ENCODE measurements around the gene TGFBR1. TPM values are rescaled to one million over a fixed set of nuclear protein-coding genes. Genes with fewer than 3 reads are reported as not detected.

TGFBR1 gene
- polyA plus RNA-seq, 1 of the 3 experiments (the other 2 are of a cell fraction): 15.3 TPM

DNA sequence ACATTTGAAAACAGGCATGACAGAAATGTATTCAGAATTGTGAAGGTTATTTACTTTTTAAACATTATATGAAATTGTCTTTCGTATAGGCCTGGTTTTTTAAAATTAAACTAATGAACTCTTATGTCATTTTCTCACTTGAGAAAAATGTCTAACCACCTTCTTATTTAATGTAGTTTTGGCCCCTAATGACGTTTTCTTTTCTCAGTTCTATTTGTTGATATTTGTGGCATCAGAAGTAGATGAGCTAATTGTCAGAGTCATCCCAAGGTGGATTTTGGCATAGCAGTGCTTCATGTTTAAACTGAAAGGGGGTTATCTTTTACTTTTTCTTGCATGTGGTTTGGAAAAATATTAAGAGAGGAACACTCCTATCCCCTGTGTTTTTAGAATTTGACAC lies 28.2 kb downstream of the TGFBR1 start:
- Histone ChIP-seq H3K4me2 (no peak overlapping the region), H3K9ac (no peak overlapping the region), H2AFZ (ENCODE audit: low read depth) (no peak overlapping the region), H3K27ac (ENCODE audit: low read depth in 2 of 2, low read length in 1 of 2) (no peak overlapping the region), H3K4me1 (ENCODE audit: control insufficient read depth in 1 of 2, insufficient read depth in 2 of 2, low read depth in 1 of 2, low read length in 1 of 2) (peaks cover 0 to 6% of the 10 kb centered on the region in 2 experiments; a peak in 3 of 4 replicates), H3K79me2 (ENCODE audit: insufficient read depth) (peaks cover 59% of the 10 kb centered on the region), H3K4me3 (ENCODE audit: low read depth in 2 of 2, low read length in 1 of 2) (no peak overlapping the region), H3K27me3 (ENCODE audit: insufficient read depth) (no peaks in the 10 kb centered on the region), H3K9me3 (no peaks in the 10 kb centered on the region), H4K20me1 (ENCODE audit: insufficient read depth) (peaks cover 6% of the 10 kb centered on the region), H3F3A (replicated peaks; ENCODE audit: insufficient read depth) (peaks cover 12% of the 10 kb centered on the region), H3K36me3 (replicated peaks in 1 of 2; ENCODE audit: control insufficient read depth in 1 of 2, insufficient read depth in 2 of 2, low read length in 1 of 2) (peaks cover 6 to 26% of the 10 kb centered on the region in 2 experiments), H3K9me2 (no peaks in the 10 kb centered on the region)
- ChIA-PET POLR2A (no interaction called here), CTCF (interaction anchor here (0.9 to 2.2 kb wide), 5 partner anchors 8 to 158 kb away, joined by 3 to 7 read pairs (median 5); no protein-coding TSS in a partner anchor)
- no peak for TF ChIP-seq TEAD4 (IDR thresholded peaks at IDR 0.05; ENCODE audit: borderline replicate concordance, insufficient read depth)
- no peak for TF ChIP-seq EZH2phosphoT487 (IDR thresholded peaks at IDR 0.05; ENCODE audit: borderline replicate concordance, low read depth)
- no peak for TF ChIP-seq ELF1 (IDR thresholded peaks at IDR 0.05)
- TF ChIP-seq, protein P1, sequence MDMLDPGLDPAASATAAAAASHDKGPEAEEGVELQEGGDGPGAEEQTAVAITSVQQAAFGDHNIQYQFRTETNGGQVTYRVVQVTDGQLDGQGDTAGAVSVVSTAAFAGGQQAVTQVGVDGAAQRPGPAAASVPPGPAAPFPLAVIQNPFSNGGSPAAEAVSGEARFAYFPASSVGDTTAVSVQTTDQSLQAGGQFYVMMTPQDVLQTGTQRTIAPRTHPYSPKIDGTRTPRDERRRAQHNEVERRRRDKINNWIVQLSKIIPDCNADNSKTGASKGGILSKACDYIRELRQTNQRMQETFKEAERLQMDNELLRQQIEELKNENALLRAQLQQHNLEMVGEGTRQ (IDR thresholded peaks at IDR 0.05; ENCODE audit: borderline replicate concordance, low read depth, low read length): no peak
- no peak for TF ChIP-seq TCF12 (IDR thresholded peaks at IDR 0.05)
- TF ChIP-seq RFX5 (IDR thresholded peaks at IDR 0.05; ENCODE audit: low read length): no peak
- TF ChIP-seq, protein P2, sequence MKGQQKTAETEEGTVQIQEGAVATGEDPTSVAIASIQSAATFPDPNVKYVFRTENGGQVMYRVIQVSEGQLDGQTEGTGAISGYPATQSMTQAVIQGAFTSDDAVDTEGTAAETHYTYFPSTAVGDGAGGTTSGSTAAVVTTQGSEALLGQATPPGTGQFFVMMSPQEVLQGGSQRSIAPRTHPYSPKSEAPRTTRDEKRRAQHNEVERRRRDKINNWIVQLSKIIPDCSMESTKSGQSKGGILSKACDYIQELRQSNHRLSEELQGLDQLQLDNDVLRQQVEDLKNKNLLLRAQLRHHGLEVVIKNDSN (IDR thresholded peaks at IDR 0.05; ENCODE audit: borderline replicate concordance, low read depth): no peak
- TF ChIP-seq JUND (IDR thresholded peaks at IDR 0.05): no peak
- TF ChIP-seq EP300 (IDR thresholded peaks at IDR 0.05; ENCODE audit: borderline replicate concordance in 1 of 2, low read depth in 1 of 2, low read length in 1 of 2): no peak
- TF ChIP-seq TAF1 (IDR thresholded peaks at IDR 0.05; ENCODE audit: borderline replicate concordance, low read depth, low read length): no peak
- no peak for TF ChIP-seq NRF1 (IDR thresholded peaks at IDR 0.05; ENCODE audit: low read depth, low read length)
- TF ChIP-seq, protein P3, sequence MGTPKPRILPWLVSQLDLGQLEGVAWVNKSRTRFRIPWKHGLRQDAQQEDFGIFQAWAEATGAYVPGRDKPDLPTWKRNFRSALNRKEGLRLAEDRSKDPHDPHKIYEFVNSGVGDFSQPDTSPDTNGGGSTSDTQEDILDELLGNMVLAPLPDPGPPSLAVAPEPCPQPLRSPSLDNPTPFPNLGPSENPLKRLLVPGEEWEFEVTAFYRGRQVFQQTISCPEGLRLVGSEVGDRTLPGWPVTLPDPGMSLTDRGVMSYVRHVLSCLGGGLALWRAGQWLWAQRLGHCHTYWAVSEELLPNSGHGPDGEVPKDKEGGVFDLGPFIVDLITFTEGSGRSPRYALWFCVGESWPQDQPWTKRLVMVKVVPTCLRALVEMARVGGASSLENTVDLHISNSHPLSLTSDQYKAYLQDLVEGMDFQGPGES (IDR thresholded peaks at IDR 0.05; ENCODE audit: low read depth, low read length): no peak
- TF ChIP-seq MXI1 (IDR thresholded peaks at IDR 0.05; ENCODE audit: low read depth, low read length): no peak
- no peak for TF ChIP-seq SIN3A (IDR thresholded peaks at IDR 0.05; ENCODE audit: borderline replicate concordance, low read depth, low read length)
- TF ChIP-seq, protein P4, sequence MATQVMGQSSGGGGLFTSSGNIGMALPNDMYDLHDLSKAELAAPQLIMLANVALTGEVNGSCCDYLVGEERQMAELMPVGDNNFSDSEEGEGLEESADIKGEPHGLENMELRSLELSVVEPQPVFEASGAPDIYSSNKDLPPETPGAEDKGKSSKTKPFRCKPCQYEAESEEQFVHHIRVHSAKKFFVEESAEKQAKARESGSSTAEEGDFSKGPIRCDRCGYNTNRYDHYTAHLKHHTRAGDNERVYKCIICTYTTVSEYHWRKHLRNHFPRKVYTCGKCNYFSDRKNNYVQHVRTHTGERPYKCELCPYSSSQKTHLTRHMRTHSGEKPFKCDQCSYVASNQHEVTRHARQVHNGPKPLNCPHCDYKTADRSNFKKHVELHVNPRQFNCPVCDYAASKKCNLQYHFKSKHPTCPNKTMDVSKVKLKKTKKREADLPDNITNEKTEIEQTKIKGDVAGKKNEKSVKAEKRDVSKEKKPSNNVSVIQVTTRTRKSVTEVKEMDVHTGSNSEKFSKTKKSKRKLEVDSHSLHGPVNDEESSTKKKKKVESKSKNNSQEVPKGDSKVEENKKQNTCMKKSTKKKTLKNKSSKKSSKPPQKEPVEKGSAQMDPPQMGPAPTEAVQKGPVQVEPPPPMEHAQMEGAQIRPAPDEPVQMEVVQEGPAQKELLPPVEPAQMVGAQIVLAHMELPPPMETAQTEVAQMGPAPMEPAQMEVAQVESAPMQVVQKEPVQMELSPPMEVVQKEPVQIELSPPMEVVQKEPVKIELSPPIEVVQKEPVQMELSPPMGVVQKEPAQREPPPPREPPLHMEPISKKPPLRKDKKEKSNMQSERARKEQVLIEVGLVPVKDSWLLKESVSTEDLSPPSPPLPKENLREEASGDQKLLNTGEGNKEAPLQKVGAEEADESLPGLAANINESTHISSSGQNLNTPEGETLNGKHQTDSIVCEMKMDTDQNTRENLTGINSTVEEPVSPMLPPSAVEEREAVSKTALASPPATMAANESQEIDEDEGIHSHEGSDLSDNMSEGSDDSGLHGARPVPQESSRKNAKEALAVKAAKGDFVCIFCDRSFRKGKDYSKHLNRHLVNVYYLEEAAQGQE (IDR thresholded peaks at IDR 0.05; ENCODE audit: low read depth, low read length): no peak
- TF ChIP-seq FOXJ3 (CRISPR knock-in tag; IDR thresholded peaks at IDR 0.05): no peak
- no peak for DNase-seq
- 89% methylated on average over 2 of the region's 2 CpGs for WGBS (ENCODE audit: low lambda C conversion rate)
